ENCODE measurements around the gene NKIRAS1. TPM values are rescaled to one million over a fixed set of nuclear protein-coding genes. Genes with fewer than 3 reads are reported as not detected.
A peak's percentile ranks its signal among the peaks of the same experiment; 100 is the strongest.

Gene NKIRAS1
- total RNA-seq, 1 experiment from 2014 or later: 7.7 TPM

DNA sequence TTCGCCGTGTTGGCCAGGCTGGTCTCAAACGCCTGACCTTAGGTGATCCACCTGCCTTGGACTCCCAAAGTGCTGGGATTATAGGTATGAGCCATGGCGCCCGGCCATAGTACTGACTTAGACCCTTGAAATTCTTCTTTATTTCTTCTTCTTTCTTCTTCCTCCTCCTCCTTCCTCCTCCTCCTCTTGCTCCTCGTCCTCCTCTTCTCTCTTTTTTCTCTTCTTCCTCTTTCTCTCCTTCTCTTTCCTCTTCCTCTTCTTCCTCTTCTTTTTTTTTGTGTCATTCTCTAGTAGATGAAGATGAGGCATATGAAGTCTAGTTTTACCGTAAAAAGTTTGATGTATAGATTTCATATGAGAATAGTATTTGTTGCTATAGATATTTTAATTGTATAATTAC, 9.5 kb upstream of the NKIRAS1 start:
- H3K27me3 Mint-ChIP-seq (ENCODE audit: unreplicated experiment): no peaks in the 10 kb centered on the region
- H3K36me3 Mint-ChIP-seq (ENCODE audit: insufficient read depth, unreplicated experiment): peaks cover 9% of the 10 kb centered on the region
- CTCF ChIA-PET: no interaction called here
- peaks cover 7% of the 10 kb centered on the region for H3K4me1 Mint-ChIP-seq (ENCODE audit: low read depth, unreplicated experiment)
- BruUV-seq (replicated peaks): no TSS peak
- no peak for TF ChIP-seq CTCF (IDR thresholded peaks at IDR 0.05; ENCODE audit: unreplicated experiment)
- H3K9me3 Mint-ChIP-seq (ENCODE audit: low read depth, unreplicated experiment): no peaks in the 10 kb centered on the region
- no peak overlapping the region for H3K27ac Mint-ChIP-seq (ENCODE audit: unreplicated experiment)
- intact Hi-C loops (cut with micrococcal nuclease; ENCODE audit: unreplicated experiment): loop anchor here (2.0 kb wide), 1 partner anchor 19 kb away; the partner anchor contains the start of gene NR1D2
- H3K4me3 Mint-ChIP-seq (ENCODE audit: low read depth, unreplicated experiment): no peak overlapping the region
- DNase-seq: no peak

DNA sequence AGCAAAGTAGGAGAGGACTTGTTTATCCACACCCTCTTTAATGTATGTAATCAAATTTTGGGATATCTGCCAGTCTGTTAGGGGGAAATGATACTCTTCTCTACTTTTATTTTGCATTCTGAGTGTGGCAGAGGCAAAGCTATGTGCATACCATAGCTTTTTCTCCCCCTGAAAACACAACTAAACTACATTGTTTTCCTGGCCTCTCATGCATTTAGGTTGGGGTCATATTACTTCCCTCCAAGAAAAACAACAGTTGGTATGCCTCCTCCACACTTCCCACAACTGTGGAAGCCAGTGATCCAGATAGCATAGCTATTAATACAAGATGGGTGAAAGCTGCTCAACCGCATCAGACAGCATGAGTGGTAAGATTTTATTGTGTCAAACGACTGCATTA, 7.0 kb upstream of the NKIRAS1 start:
- H3K36me3 Mint-ChIP-seq (ENCODE audit: insufficient read depth, unreplicated experiment): peaks cover 32% of the 10 kb centered on the region
- intact Hi-C loops (cut with micrococcal nuclease; ENCODE audit: unreplicated experiment): no loop called here
- peaks cover 7% of the 10 kb centered on the region for H3K4me1 Mint-ChIP-seq (ENCODE audit: low read depth, unreplicated experiment)
- TF ChIP-seq CTCF (IDR thresholded peaks at IDR 0.05; ENCODE audit: unreplicated experiment): no peak
- no peaks in the 10 kb centered on the region for H3K9me3 Mint-ChIP-seq (ENCODE audit: low read depth, unreplicated experiment)
- no TSS peak for BruUV-seq (replicated peaks)
- no peak overlapping the region for H3K4me3 Mint-ChIP-seq (ENCODE audit: low read depth, unreplicated experiment)
- no peaks in the 10 kb centered on the region for H3K27me3 Mint-ChIP-seq (ENCODE audit: unreplicated experiment)
- no peak overlapping the region for H3K27ac Mint-ChIP-seq (ENCODE audit: unreplicated experiment)
- no peak for DNase-seq
- CTCF ChIA-PET: no interaction called here

DNA sequence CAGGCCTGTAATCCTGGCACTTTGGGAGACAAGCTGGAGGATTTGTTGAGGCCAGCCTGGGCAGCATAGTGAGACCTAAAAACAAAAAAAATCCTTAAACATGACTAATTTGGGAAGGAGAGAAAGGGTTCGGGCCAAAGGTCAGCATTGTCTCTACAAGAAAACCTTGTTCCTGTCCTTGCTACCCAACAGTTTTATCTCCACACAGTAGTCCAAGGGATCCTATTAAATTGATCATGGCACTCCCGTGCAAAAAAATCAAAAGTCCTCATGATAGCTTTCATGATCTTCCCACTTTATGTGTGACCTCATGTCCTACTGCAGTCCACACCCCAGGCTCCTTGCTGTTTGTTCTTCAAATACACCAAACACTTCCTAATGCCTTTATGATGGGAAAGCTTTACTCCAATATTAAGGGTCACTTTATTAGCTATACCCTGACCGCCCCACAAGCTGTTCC, 4.3 kb upstream of the NKIRAS1 start:
- no peak for DNase-seq
- no peaks in the 10 kb centered on the region for H3K27me3 Mint-ChIP-seq (ENCODE audit: unreplicated experiment)
- H3K4me3 Mint-ChIP-seq (ENCODE audit: low read depth, unreplicated experiment): no peak overlapping the region
- intact Hi-C loops (cut with micrococcal nuclease; ENCODE audit: unreplicated experiment): no loop called here
- H3K9me3 Mint-ChIP-seq (ENCODE audit: low read depth, unreplicated experiment): no peaks in the 10 kb centered on the region
- peaks cover 59% of the 10 kb centered on the region for H3K36me3 Mint-ChIP-seq (ENCODE audit: insufficient read depth, unreplicated experiment)
- no TSS peak for BruUV-seq (replicated peaks)
- peak overlapping the region; percentile 28 for H3K27ac Mint-ChIP-seq (ENCODE audit: unreplicated experiment)
- no peak for TF ChIP-seq CTCF (IDR thresholded peaks at IDR 0.05; ENCODE audit: unreplicated experiment)
- peaks cover under 1% of the 10 kb centered on the region for H3K4me1 Mint-ChIP-seq (ENCODE audit: low read depth, unreplicated experiment)
- CTCF ChIA-PET: no interaction called here

DNA sequence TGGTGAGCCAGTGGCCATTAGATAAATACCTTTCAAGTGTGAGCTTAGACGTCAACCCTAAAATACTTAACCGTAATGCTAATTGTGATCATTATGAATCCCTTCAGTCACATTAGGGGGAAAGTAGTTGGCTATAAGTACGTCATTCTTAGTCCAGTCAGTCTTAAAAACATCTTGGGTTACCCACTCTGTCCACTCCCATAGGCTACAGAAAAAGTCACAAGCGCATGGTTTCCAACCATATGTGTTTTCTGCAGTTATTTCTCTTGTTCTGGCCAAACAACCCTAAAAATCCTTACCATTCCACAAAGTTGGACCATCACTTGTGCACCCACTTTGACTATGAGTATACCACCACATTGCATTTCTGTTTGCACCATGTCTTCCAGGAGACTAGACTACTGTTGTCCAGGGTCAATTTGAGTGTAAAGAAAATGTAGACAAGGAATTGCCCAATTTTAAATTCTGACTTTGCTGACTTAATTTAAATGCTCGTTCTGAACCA, 3.4 kb upstream of the NKIRAS1 start:
- no TSS peak for BruUV-seq (replicated peaks)
- H3K36me3 Mint-ChIP-seq (ENCODE audit: insufficient read depth, unreplicated experiment): peaks cover 67% of the 10 kb centered on the region
- no peaks in the 10 kb centered on the region for H3K9me3 Mint-ChIP-seq (ENCODE audit: low read depth, unreplicated experiment)
- no peaks in the 10 kb centered on the region for H3K27me3 Mint-ChIP-seq (ENCODE audit: unreplicated experiment)
- no peak overlapping the region for H3K4me3 Mint-ChIP-seq (ENCODE audit: low read depth, unreplicated experiment)
- DNase-seq: no peak
- intact Hi-C loops (cut with micrococcal nuclease; ENCODE audit: unreplicated experiment): no loop called here
- CTCF ChIA-PET: no interaction called here
- H3K4me1 Mint-ChIP-seq (ENCODE audit: low read depth, unreplicated experiment): peaks cover 9% of the 10 kb centered on the region
- TF ChIP-seq CTCF (IDR thresholded peaks at IDR 0.05; ENCODE audit: unreplicated experiment): no peak
- H3K27ac Mint-ChIP-seq (ENCODE audit: unreplicated experiment): no peak overlapping the region

All from Calu3 (cell line).